ENCODE results near the gene ADM2.

ADM2 gene

DNA sequence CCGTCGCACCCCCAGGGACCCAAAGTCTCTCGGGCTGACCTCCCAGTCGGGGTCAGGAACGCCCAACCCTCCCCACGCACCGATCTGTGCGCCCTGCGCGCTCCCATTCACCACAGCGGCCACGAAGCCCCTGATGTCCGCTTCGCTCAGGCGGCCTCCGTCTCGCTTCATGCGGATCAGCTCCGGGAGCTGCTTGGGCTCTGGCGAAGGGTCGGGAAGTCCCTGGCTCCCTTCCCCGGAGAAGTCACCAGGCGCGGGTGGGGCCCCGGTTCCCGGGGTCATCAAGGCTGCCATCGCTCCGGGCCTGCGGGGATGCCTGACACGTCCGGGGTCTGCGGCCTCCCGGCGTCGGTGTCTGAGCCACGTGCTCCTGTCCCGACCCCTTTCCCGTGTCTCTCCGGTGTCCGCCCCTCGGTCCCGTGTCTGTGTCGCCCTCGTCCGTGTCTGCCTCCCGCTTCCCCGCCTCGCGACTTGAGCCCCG lies 48.1 kb downstream of the ADM2 start:
- DNase-seq (ENCODE audit: low read depth, low spot score) = no peak
- peak overlapping the region; percentile 18 for H3K4me3 ChIP-seq (ENCODE audit: low read depth, low read length)
- TF ChIP-seq, protein P1, sequence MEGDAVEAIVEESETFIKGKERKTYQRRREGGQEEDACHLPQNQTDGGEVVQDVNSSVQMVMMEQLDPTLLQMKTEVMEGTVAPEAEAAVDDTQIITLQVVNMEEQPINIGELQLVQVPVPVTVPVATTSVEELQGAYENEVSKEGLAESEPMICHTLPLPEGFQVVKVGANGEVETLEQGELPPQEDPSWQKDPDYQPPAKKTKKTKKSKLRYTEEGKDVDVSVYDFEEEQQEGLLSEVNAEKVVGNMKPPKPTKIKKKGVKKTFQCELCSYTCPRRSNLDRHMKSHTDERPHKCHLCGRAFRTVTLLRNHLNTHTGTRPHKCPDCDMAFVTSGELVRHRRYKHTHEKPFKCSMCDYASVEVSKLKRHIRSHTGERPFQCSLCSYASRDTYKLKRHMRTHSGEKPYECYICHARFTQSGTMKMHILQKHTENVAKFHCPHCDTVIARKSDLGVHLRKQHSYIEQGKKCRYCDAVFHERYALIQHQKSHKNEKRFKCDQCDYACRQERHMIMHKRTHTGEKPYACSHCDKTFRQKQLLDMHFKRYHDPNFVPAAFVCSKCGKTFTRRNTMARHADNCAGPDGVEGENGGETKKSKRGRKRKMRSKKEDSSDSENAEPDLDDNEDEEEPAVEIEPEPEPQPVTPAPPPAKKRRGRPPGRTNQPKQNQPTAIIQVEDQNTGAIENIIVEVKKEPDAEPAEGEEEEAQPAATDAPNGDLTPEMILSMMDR (IDR thresholded peaks at IDR 0.05; ENCODE audit: low read depth, low read length) = no peak
- in situ Hi-C loops (cut with HindIII; ENCODE audit: low sequenced_read_pairs) = no loop called here

GRCh38 chr22:50529897-50530579 lies 48.7 kb downstream of the ADM2 start, which contains the start of gene TYMP:
TSS of gene TYMP (minus strand) at chr22:50530012. CDS start at chr22:50529709, 303 bp downstream.
- TF ChIP-seq, protein P1 (IDR thresholded peaks at IDR 0.05; ENCODE audit: low read depth, low read length) = no peak
- in situ Hi-C loops (cut with HindIII; ENCODE audit: low sequenced_read_pairs) = no loop called here
- H3K4me3 ChIP-seq (ENCODE audit: low read depth, low read length) = peak within 1 kb of the TSS; percentile 27
- peak; percentile 58 for DNase-seq (ENCODE audit: low read depth, low spot score)

GRCh38 chr22:50530580-50530876 lies 49.2 kb downstream of the ADM2 start:
- peak overlapping the region; percentile 27 for H3K4me3 ChIP-seq (ENCODE audit: low read depth, low read length)
- in situ Hi-C loops (cut with HindIII; ENCODE audit: low sequenced_read_pairs) = no loop called here
- DNase-seq (ENCODE audit: low read depth, low spot score) = peak; percentile 14
- TF ChIP-seq, protein P1 (IDR thresholded peaks at IDR 0.05; ENCODE audit: low read depth, low read length) = no peak

GRCh38 chr22:50530877-50531545 lies 49.7 kb downstream of the ADM2 start:
- TF ChIP-seq, protein P1 (IDR thresholded peaks at IDR 0.05; ENCODE audit: low read depth, low read length) = no peak
- H3K4me3 ChIP-seq (ENCODE audit: low read depth, low read length) = peak overlapping the region; percentile 27
- in situ Hi-C loops (cut with HindIII; ENCODE audit: low sequenced_read_pairs) = no loop called here
- peak; percentile 60 for DNase-seq (ENCODE audit: low read depth, low spot score)

GRCh38 chr22:50531546-50531961 lies 50.2 kb downstream of the ADM2 start:
- DNase-seq (ENCODE audit: low read depth, low spot score) = no peak
- peak overlapping the region; percentile 16 for H3K4me3 ChIP-seq (ENCODE audit: low read depth, low read length)
- TF ChIP-seq, protein P1 (IDR thresholded peaks at IDR 0.05; ENCODE audit: low read depth, low read length) = no peak
- in situ Hi-C loops (cut with HindIII; ENCODE audit: low sequenced_read_pairs) = no loop called here

DNA sequence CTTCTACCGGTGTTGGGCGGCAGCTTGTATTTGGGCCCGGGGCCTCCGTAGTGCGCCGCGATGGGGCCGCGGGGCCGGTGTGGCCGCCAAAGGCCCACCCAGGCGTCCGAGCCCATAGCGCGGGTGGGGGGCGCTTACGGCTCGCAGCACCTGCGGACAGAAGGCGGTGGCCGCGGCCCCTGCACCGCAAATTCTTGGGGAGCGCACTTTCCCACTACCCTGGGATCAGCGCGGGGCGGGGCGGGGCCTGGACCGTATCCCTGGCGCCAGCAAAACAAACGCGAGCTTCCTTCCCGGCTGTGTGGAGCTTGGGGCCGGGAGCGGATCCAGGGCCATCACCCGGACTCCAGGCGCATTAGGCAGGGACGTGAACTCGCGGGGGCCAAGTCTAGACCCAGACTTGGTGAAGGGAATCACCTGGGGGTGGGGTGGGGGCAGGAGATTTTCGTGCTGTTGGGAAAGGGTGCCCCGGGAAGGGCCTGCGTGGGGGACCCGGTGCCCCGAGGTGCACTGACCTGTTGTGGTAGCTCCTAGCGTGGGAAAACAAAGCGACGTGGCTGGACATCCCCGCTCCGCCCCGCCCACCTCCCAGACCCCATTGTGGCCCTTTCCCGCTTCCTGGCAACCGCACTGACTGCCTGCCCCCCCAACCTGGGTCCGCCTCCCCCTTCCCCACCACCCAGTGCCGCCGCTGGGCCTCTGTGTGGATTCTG lies 50.8 kb downstream of the ADM2 start:
- in situ Hi-C loops (cut with HindIII; ENCODE audit: low sequenced_read_pairs) = no loop called here
- DNase-seq (ENCODE audit: low read depth, low spot score) = peak; percentile 50
- TF ChIP-seq, protein P1 (IDR thresholded peaks at IDR 0.05; ENCODE audit: low read depth, low read length) = no peak
- H3K4me3 ChIP-seq (ENCODE audit: low read depth, low read length) = peak overlapping the region; percentile 16
